ENCODE data around the gene PXDC1. TPM values are rescaled to one million over a fixed set of nuclear protein-coding genes. Genes with fewer than 3 reads are reported as not detected.

The PXDC1 gene
- total RNA-seq, 1 donor from 2014 or later, result 37.6 TPM

DNA sequence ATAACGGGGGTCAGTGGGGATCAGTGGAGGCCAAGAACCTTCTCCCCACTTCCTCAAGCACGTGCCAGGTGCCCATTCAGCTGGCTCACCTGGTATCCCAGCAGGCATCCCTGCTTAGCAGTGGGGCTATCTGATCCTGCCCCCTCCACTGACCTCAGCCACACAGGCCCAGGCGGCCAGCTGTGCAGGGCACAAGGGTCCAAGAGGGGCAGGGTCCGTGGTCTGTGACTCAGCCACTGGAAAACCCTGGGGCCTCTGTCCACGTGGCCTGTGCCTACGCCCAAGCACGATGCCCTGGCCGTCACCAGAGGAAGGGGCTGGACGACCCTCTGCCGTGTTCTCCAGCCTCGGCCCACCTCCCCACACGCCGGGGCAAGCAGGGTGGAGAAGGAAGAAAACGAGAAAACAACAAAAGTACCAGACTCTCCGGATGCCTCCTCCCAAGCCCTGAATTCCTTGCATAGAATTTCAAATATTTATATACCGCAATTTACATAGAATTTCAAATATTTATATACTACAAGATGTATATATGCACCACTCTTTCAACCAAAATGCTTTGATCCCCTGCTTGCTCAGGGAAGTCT, 12.1 kb downstream of the PXDC1 start:
- DNase-seq (ENCODE audit: low read depth), result no peak
- TF ChIP-seq, protein P1, sequence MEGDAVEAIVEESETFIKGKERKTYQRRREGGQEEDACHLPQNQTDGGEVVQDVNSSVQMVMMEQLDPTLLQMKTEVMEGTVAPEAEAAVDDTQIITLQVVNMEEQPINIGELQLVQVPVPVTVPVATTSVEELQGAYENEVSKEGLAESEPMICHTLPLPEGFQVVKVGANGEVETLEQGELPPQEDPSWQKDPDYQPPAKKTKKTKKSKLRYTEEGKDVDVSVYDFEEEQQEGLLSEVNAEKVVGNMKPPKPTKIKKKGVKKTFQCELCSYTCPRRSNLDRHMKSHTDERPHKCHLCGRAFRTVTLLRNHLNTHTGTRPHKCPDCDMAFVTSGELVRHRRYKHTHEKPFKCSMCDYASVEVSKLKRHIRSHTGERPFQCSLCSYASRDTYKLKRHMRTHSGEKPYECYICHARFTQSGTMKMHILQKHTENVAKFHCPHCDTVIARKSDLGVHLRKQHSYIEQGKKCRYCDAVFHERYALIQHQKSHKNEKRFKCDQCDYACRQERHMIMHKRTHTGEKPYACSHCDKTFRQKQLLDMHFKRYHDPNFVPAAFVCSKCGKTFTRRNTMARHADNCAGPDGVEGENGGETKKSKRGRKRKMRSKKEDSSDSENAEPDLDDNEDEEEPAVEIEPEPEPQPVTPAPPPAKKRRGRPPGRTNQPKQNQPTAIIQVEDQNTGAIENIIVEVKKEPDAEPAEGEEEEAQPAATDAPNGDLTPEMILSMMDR (conservative IDR thresholded peaks at IDR 0.05; ENCODE audit: low read depth, low read length), result no peak
- no peak overlapping the region for H3K4me3 ChIP-seq (ENCODE audit: low read depth, low read length)

DNA sequence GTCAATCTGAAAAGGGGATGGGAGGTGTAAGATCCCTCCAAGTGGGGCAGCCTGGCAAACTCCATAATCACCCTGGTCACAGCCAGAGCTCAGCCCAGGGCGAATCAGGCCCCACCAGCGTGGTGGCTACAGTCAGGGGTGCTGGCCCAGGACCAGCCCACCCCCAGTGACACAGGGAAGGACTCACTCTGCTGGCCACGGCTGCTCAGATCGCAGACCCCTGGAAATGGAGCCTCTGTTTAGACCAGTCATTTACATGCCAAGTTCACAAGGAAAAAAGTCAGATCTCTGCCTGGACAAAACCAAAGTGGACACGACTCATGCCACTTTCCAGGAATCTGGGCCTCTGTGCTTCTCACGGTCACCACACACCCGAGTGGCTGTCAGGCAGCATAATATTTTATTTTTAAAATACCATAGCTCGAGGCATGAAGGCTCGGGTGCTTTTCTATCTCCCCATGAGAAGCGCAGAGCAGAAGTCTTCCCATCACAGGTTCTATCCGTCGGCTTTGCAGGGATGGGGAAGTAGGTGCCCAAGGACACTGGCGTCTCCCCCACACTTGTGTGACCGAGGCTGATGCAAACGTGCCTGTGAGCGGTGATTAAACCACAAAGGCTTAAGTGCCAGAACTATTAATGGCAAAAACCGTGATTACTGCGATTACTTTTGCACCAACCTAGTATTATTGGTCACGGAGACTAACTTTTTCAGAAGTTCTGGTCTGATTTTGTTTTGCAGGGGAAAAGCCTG, 13.0 kb downstream of the PXDC1 start:
- no peak overlapping the region for H3K4me3 ChIP-seq (ENCODE audit: low read depth, low read length)
- TF ChIP-seq, protein P1 (conservative IDR thresholded peaks at IDR 0.05; ENCODE audit: low read depth, low read length), result no peak
- DNase-seq (ENCODE audit: low read depth), result no peak

DNA sequence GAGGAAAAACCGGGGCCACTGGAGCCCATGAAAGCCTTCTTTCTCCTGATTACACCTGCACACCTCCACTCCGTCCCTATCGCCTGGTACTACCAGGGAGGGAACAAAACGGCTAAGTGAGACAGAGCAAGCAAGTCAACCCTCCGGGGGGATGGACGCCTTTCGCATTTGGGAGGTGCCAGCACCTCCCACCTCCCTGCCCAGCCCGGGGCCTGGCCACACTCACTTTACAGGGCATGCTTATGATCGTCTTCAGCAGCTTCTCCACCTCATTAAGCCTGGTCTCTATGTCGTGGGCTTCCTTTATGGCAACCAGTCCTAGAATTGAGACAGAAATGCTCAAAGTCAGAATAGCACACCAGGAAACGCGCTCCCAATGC, 13.7 kb downstream of the PXDC1 start:
- no peak for DNase-seq (ENCODE audit: low read depth)
- H3K4me3 ChIP-seq (ENCODE audit: low read depth, low read length), result no peak overlapping the region
- TF ChIP-seq, protein P1 (conservative IDR thresholded peaks at IDR 0.05; ENCODE audit: low read depth, low read length), result no peak

DNA sequence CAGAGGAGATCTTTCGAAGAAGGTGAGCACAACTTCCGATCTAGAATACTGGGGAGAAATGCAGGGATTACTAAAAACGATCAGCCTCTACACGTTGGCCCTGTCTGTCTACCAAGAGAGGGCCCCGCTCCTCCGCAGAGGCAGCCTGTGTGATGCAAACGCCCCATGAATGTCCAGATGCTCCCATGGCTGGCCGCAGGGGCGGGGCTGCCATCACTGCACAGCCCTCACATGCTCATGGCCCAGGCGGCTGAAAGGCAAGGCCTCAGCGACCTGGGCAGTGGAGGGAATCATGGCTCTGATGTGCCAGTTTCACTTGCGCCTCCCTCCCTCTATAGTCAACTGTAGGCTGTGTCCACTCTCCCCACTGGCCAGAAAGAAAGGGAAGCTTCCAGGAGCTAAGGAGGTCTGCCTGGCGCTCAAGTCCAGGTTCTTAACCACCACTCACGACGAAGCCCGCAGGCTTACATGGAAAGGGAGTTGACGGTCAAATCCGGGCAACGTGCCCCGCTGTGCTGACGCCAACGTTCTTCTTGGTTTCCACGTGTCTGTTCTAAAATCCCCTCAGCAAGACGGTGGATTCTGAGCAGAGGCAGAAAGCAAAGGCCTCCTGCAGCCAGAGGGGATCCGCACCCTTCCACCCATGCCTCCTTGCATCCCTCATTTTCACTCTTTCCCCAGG, 14.2 kb downstream of the PXDC1 start:
- TF ChIP-seq, protein P1 (conservative IDR thresholded peaks at IDR 0.05; ENCODE audit: low read depth, low read length), result no peak
- no peak for DNase-seq (ENCODE audit: low read depth)
- H3K4me3 ChIP-seq (ENCODE audit: low read depth, low read length), result no peak overlapping the region

DNA sequence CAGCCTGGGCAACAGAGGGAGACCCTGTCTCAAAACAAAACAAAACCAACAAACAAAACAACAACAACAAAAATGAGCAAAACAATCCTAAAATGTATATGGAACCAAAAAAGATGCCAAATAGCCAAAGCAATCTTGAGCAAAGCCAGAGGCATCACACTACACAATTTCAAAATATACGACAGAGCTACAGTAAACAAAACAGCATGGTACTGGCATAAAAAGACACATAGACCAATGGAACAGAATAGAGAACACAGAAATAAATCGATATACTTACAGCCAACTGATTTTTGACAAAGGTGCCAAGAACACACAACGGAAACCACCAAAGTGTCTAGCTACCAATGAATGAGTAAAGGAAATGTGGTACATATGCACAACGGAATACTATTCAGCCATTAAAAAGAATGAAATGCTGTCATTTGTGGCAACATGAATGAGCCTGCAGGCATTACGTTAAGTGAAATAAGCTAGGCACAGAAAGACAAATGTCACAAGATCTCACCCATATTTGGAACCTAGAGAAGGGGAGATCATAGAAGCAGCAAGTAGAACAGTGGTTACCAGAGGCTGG, 16.4 kb downstream of the PXDC1 start:
- DNase-seq (ENCODE audit: low read depth), result no peak
- TF ChIP-seq, protein P1 (conservative IDR thresholded peaks at IDR 0.05; ENCODE audit: low read depth, low read length), result no peak

DNA sequence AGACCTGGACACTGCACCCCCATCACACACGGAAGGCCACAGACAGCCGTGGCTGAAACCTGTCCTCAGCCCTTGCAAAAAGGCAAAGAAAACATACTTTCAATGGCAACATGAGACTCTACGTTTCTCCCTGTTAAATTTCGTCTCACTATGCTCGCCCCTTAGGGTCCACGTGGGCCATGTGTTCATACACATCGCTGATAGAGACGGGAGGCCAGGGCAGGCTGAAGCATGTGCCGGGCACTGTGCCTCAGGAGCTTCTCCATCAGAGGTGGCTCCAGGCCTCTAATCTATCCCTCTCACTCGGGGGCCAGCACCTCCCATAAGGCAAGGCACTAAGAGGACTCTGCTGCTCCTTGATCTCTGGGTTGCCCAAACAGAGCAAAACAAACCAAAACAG, 17.5 kb downstream of the PXDC1 start:
- TF ChIP-seq, protein P1 (conservative IDR thresholded peaks at IDR 0.05; ENCODE audit: low read depth, low read length), result no peak
- no peak overlapping the region for H3K4me3 ChIP-seq (ENCODE audit: low read depth, low read length)
- no peak for DNase-seq (ENCODE audit: low read depth)

More for the DNA sequence above, 16.4 kb downstream of the PXDC1 start:
- H3K4me3 ChIP-seq (ENCODE audit: low read depth, low read length), result no peak overlapping the region
